H9 (cell line): ENCODE results near the gene CPT2. TPM values are rescaled to one million over a fixed set of nuclear protein-coding genes. Genes with fewer than 3 reads are reported as not detected.

Source experiments
- DNase-seq: peaks from one replicate; pipeline ENCODE4 v3.0.0-alpha.2; 2017
- H2AFZ ChIP-seq: one replicate; pipeline ENCODE4 v1.6.1; 2013; ENCODE audit warnings: mild to moderate bottlenecking, low read length, control low read depth, moderate library complexity
- H2AK5ac ChIP-seq: 2 replicates; pipeline ENCODE4 v1.6.1; 2013; ENCODE audit warnings: low read length, control low read depth, mixed read lengths; ENCODE audit not compliant: insufficient read length
- H2BK120ac ChIP-seq: one replicate; pipeline ENCODE4 v1.6.1; 2013; ENCODE audit warnings: low read depth, mild to moderate bottlenecking, low read length, control low read depth, inconsistent platforms; ENCODE audit not compliant: poor library complexity, severe bottlenecking
- H2BK12ac ChIP-seq: 2 replicates; pipeline ENCODE4 v1.6.1; 2013; ENCODE audit warnings: low read length, control low read depth, mixed read lengths, low read depth; ENCODE audit not compliant: insufficient read length
- H2BK15ac ChIP-seq: 2 replicates; pipeline ENCODE4 v1.6.1; 2013; ENCODE audit warnings: low read depth, low read length, control low read depth
- H2BK20ac ChIP-seq: one replicate; pipeline ENCODE4 v1.6.1; 2013; ENCODE audit warnings: low read depth, mild to moderate bottlenecking, low read length, control low read depth, inconsistent platforms; ENCODE audit not compliant: poor library complexity, severe bottlenecking
- H2BK5ac ChIP-seq: 2 replicates; pipeline ENCODE4 v1.6.1; 2013; ENCODE audit warnings: low read length, control low read depth, mixed read lengths; ENCODE audit not compliant: insufficient read length
- H3K14ac ChIP-seq: 2 replicates; pipeline ENCODE4 v1.6.1; 2013; ENCODE audit warnings: low read length, control low read depth; ENCODE audit not compliant: insufficient read depth
- H3K18ac ChIP-seq: 2 replicates; pipeline ENCODE4 v1.6.1; 2013; ENCODE audit warnings: low read depth, mild to moderate bottlenecking, mixed read lengths, low read length, control low read depth; ENCODE audit not compliant: insufficient read length
- H3K23ac ChIP-seq: 2 replicates; pipeline ENCODE4 v1.6.1; 2013; ENCODE audit warnings: low read length, control low read depth, mixed read lengths, low read depth; ENCODE audit not compliant: insufficient read length
- H3K23me2 ChIP-seq: 2 replicates; pipeline ENCODE4 v1.6.1; 2013; ENCODE audit warnings: low read depth, mild to moderate bottlenecking, mixed read lengths, low read length, control low read depth; ENCODE audit not compliant: insufficient read length, poor library complexity, severe bottlenecking
- H3K27ac ChIP-seq: 2 replicates; pipeline ENCODE4 v1.5.1; 2013; ENCODE audit warnings: low read length, control low read depth, mixed read lengths, low read depth; ENCODE audit not compliant: insufficient read length
- H3K27me3 ChIP-seq: 2 replicates; pipeline ENCODE4 v1.6.1; 2013; ENCODE audit warnings: low read length, control low read depth, inconsistent platforms; ENCODE audit not compliant: insufficient read depth
- H3K4ac ChIP-seq: 2 replicates; pipeline ENCODE4 v1.6.1; 2013; ENCODE audit warnings: low read depth, mild to moderate bottlenecking, control low read depth, inconsistent platforms, low read length, moderate library complexity
- H3K4me1 ChIP-seq: 2 replicates; pipeline ENCODE4 v1.6.1; 2013; ENCODE audit warnings: low read length, control low read depth, inconsistent platforms; ENCODE audit not compliant: insufficient read depth
- H3K4me2 ChIP-seq: 2 replicates; pipeline ENCODE4 v1.6.1; 2013; ENCODE audit warnings: low read length, control low read depth, mixed read lengths; ENCODE audit not compliant: insufficient read length, insufficient read depth
- H3K56ac ChIP-seq: 2 replicates; pipeline ENCODE4 v1.6.1; 2013; ENCODE audit warnings: low read depth, mild to moderate bottlenecking, mixed read lengths, low read length, control low read depth; ENCODE audit not compliant: insufficient read length
- H3K79me1 ChIP-seq: 2 replicates; pipeline ENCODE4 v1.6.1; 2013; ENCODE audit warnings: low read depth, mild to moderate bottlenecking, moderate library complexity, low read length, control low read depth, inconsistent platforms; ENCODE audit not compliant: insufficient read depth, poor library complexity, severe bottlenecking
- H3K79me2 ChIP-seq: 2 replicates; pipeline ENCODE4 v1.6.1; 2013; ENCODE audit warnings: low read length, control low read depth, inconsistent platforms; ENCODE audit not compliant: insufficient read depth
- H3K9ac ChIP-seq: 2 replicates; pipeline ENCODE4 v1.6.1; 2013; ENCODE audit warnings: low read length, control low read depth, mixed read lengths; ENCODE audit not compliant: insufficient read length; ENCODE audit errors: extremely low read depth
- H3K9me3 ChIP-seq: one replicate; pipeline ENCODE4 v1.6.1; 2013; ENCODE audit warnings: low read depth, low read length, inconsistent platforms; ENCODE audit not compliant: control insufficient read depth
- H3T11ph ChIP-seq: one replicate; pipeline ENCODE4 v1.6.1; 2013; ENCODE audit warnings: mild to moderate bottlenecking, low read length, control low read depth, inconsistent platforms
- H4K20me1 ChIP-seq: one replicate; pipeline ENCODE4 v1.6.1; 2013; ENCODE audit not compliant: control insufficient read depth, insufficient read length, insufficient read depth
- H4K5ac ChIP-seq: 2 replicates; pipeline ENCODE4 v1.6.1; 2013; ENCODE audit warnings: low read depth, mild to moderate bottlenecking, mixed read lengths, low read length, control low read depth; ENCODE audit not compliant: insufficient read length
- H4K8ac ChIP-seq: replicated peaks from 2 replicates; pipeline ENCODE4 v1.6.1; 2013; ENCODE audit warnings: low read length, control low read depth, mixed read lengths, low read depth; ENCODE audit not compliant: insufficient read length
- H4K91ac ChIP-seq: 2 replicates; pipeline ENCODE4 v1.6.1; 2013; ENCODE audit warnings: low read depth, mild to moderate bottlenecking, moderate library complexity, mixed read lengths, low read length, control low read depth; ENCODE audit not compliant: insufficient read length
- H3K27ac Mint-ChIP-seq, 3 experiments: 2 replicates in 2 of 3; 3 replicates in 1 of 3; pipeline ENCODE4 v1.8.0; 2020 to 2021; ENCODE audit warnings: mixed read lengths in 3 of 3, mild to moderate bottlenecking in 1 of 3, moderate library complexity in 1 of 3
- H3K27me3 Mint-ChIP-seq: 2 replicates; pipeline ENCODE4 v1.8.0; 2021; ENCODE audit warnings: low read depth, mild to moderate bottlenecking, moderate library complexity, mixed read lengths
- H3K36me3 Mint-ChIP-seq, 3 experiments: 2 replicates in 2 of 3; 3 replicates in 1 of 3; pipeline ENCODE4 v1.8.0; 2020 to 2021; ENCODE audit warnings: low read depth in 3 of 3, mixed read lengths in 3 of 3; ENCODE audit not compliant: insufficient read depth in 1 of 3
- H3K4me1 Mint-ChIP-seq, 2 experiments: 2 replicates each; pipeline ENCODE4 v1.8.0; 2020; ENCODE audit warnings: mixed read lengths in 2 of 2
- H3K4me3 Mint-ChIP-seq, 2 experiments: 2 replicates in 1 of 2; 3 replicates in 1 of 2; pipeline ENCODE4 v1.8.0; 2020 to 2021; ENCODE audit warnings: mild to moderate bottlenecking in 2 of 2, mixed read lengths in 2 of 2, moderate library complexity in 1 of 2
- H3K9me3 Mint-ChIP-seq, 2 experiments: 2 replicates in 1 of 2; 3 replicates in 1 of 2; pipeline ENCODE4 v1.8.0; 2020; ENCODE audit warnings: mild to moderate bottlenecking in 2 of 2, mixed read lengths in 2 of 2, moderate library complexity in 1 of 2
- CTCF ChIP-seq: fragments of 200-600 bp; sonication (generic); conservative IDR thresholded peaks from 3 replicates; pipeline ENCODE4 v1.8.0; 2021; ENCODE audit warnings: antibody characterized with exemption, mild to moderate bottlenecking
- WGBS: extraction: QIAGEN DNeasy Blood & Tissue Kit; methylation state at CpG from one replicate; pipeline ENCODE4 v1.1.7; 2013; ENCODE audit warnings: missing lambda C conversion rate, low lambda C conversion rate, mixed read lengths; ENCODE audit not compliant: insufficient read length; ENCODE audit errors: extremely low coverage; 5-methylcytosine and 5-hydroxymethylcytosine counted together
- total RNA-seq: library from RNA; stranded (reverse); gene quantifications from 2 replicates; pipeline ENCODE4 v1.2.1, GENCODE V29; 2021

CPT2 gene
- total RNA-seq, 1 experiment from 2014 or later = 33.2 TPM

GRCh38 chr1:53210352-53210751 lies 13.7 kb downstream of the CPT2 start:
- no peak overlapping the region for H2BK5ac ChIP-seq
- no peak overlapping the region for H3K27ac Mint-ChIP-seq
- no peaks in the 10 kb centered on the region for H3K79me1 ChIP-seq
- H3K27me3 Mint-ChIP-seq = no peaks in the 10 kb centered on the region
- H3K79me2 ChIP-seq = no peaks in the 10 kb centered on the region
- no peak overlapping the region for H2BK120ac ChIP-seq
- no peaks in the 10 kb centered on the region for H4K20me1 ChIP-seq
- H3K4ac ChIP-seq = no peak overlapping the region
- H3K4me2 ChIP-seq = no peak overlapping the region
- no peak for TF ChIP-seq CTCF
- no peaks in the 10 kb centered on the region for H3K23me2 ChIP-seq
- peaks cover 53 to 89% (median 86%) of the 10 kb centered on the region in 3 experiments for H3K36me3 Mint-ChIP-seq
- no CpG with 5 or more reads among the region's 7 CpGs for WGBS
- H3K27me3 ChIP-seq = no peaks in the 10 kb centered on the region
- H2BK20ac ChIP-seq = no peak overlapping the region
- no peak overlapping the region for H3K27ac ChIP-seq
- H2AK5ac ChIP-seq = no peak overlapping the region
- H3K14ac ChIP-seq = no peak overlapping the region
- no peak overlapping the region for H4K91ac ChIP-seq
- no peak overlapping the region for H2BK12ac ChIP-seq
- H3K23ac ChIP-seq = no peak overlapping the region
- H3K18ac ChIP-seq = no peak overlapping the region
- H3K4me3 Mint-ChIP-seq = no peak overlapping the region
- H3K9ac ChIP-seq = no peak overlapping the region
- peaks cover 16% of the 10 kb centered on the region for H3K9me3 ChIP-seq
- H2AFZ ChIP-seq = no peak overlapping the region
- H2BK15ac ChIP-seq = no peak overlapping the region
- H4K5ac ChIP-seq = no peak overlapping the region
- no peak for DNase-seq
- H4K8ac ChIP-seq = no peak overlapping the region
- H3T11ph ChIP-seq = no peak overlapping the region
- H3K4me1 Mint-ChIP-seq = no peaks in the 10 kb centered on the region
- H3K56ac ChIP-seq = no peak overlapping the region
- H3K9me3 Mint-ChIP-seq = peaks cover 20 to 23% of the 10 kb centered on the region in 2 experiments
- H3K4me1 ChIP-seq = no peaks in the 10 kb centered on the region
